Kasumi-1 (cell line): Measurements from ENCODE around the gene F7.
A peak's percentile ranks its signal among the peaks of the same experiment; 100 is the strongest.
"Not testable (repeated sequence)": the region's sequence is repeated elsewhere in the genome, so short reads cannot be mapped to it uniquely, and the experiment has no call there.

Source experiments
- DNase-seq, 2 experiments: peaks; one replicate each; lab custom pipeline; 2025; lab: John Stamatoyannopoulos, UW

Gene F7

DNA sequence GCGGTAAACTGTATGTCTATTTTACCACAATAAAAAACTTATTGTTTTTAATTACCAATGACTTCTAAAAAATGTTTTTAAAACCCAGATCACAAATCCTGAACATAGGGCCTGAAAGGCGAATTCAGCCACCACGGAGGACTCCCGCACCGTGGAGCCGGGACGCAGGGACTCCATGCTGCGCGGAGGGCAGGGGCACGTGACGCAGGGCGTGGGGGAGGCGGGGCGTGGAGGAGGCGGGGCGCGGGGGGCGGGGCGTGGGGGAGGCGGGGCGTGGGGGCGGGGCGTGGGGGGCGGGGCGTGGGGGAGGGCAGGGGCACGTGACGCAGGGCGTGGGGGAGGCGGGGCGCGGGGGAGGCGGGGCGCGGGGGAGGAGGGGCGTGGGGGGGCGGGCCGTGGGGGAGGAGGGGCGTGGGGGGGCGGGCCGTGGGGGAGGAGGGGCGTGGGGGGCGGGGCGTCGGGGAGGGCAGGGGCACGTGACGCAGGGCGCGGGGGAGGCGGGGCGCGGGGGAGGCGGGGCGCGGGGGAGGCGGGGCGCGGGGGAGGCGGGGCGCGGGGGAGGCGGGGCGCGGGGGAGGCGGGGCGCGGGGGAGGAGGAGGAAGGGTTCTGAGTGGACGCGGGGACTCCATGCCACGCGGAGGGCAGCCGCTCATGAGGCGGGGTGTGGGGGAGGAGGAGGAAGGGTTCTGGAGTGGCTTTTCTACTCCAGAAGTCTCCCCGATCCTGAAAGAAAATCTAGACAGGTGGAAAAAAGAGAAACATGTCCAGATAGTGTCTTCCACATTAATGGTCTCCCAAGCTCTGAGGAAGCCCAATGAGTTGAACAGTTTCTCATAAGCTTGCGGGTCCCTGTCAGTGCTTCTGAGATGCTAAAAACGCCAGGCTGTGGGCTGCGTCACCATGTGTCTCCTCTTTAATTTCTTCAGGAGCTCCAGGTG, 48.5 kb downstream of the F7 start:
- peak; percentile 37 to 42 for DNase-seq

GRCh38 chr13:113155201-113155600, 49.6 kb downstream of the F7 start:
- DNase-seq = no peak

GRCh38 chr13:113155982-113156655, 50.5 kb downstream of the F7 start:
- DNase-seq = no peak

DNA sequence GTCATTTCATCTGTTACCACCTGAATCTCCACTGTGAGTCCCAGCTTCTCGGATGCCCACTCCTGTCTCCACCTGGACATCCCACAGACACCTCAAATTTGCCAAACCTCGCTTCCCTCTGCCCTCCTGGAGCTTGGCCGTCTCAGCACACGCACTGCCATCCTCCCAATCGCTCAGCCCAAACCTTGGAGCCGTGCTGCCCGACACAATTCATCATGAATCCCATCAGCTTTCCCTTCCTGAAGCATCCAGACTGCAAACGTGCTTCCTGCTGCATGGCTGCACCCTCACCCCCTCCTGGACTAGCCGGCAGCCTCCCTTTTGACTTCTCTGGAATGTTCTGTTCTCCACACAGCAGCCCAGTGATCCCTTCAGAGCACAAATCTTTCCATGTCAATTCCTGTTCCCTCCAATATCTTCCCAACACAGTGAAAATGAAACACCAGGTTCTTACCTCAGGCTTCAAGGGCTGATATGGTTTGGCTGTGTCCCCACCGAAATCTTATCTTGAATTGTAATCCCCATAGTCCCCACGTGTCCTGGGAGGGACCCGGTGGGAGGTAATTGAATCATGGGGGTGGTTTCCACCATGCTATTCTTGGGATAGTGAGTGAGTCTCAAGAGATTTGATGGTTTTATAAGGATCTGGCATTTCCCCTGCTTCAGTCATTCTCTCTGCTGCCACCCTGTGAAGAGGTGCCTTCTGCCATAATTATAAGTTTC, 51.8 kb downstream of the F7 start:
- DNase-seq = no peak

GRCh38 chr13:113157929-113158747, 52.5 kb downstream of the F7 start, which contains the start of gene PROZ:
Gene PROZ (plus strand): TSS chr13:113158648. CDS start chr13:113158661, 13 bp downstream.
- no peak for DNase-seq

- DNase-seq = no peak
Measured at GRCh38 chr13:113158946-113159345, 53.4 kb downstream of the F7 start.

DNA sequence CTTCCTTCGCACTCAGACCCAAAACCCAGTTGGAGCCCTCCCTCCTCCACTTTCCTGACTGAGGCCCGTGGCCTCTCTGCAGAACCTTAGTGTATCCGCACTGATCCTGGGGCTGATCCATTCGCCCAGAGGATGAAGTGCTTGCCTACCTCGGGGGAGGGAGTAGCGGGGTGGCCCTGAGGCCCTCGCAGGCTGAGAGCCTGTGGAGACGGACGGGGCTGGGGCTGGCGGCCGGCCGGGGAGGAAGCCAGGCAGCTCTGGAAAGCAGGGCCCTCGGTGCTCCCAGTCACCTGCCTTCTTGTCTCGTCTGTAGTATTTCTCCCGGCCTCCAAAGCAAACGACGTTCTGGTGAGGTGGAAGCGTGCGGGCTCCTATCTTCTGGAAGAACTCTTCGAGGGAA, 54.1 kb downstream of the F7 start:
- no peak for DNase-seq

- DNase-seq = no peak
Measured at GRCh38 chr13:113160983-113161382, 55.4 kb downstream of the F7 start.

DNA sequence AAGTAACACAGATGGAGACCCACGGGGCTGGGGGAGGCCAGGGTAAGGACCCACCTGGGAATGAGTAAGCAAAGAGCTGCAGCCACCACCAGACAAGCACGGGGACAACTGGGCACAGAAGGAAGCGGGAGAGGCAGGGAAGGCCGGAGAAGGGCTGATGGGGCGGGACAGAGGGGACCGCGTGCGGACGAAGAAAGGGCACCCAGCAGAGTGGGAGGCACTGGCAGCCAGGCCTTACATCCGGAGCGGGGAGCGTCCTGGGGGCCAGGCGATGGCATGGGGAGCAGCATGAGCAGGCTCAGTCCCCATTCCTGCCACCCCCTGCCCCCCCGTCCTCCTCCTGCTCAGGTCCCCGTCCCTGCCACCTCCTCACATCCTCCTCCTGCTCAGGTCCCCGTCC, 55.8 kb downstream of the F7 start:
- DNase-seq = no peak

GRCh38 chr13:113161975-113162374, 56.4 kb downstream of the F7 start:
- not testable (repeated sequence) for DNase-seq

- no peak for DNase-seq
Measured at GRCh38 chr13:113162783-113163685, 57.4 kb downstream of the F7 start.

GRCh38 chr13:113164492-113164891, 58.9 kb downstream of the F7 start:
- no peak for DNase-seq

- no peak for DNase-seq
Measured at GRCh38 chr13:113166266-113166665, 60.7 kb downstream of the F7 start.

DNA sequence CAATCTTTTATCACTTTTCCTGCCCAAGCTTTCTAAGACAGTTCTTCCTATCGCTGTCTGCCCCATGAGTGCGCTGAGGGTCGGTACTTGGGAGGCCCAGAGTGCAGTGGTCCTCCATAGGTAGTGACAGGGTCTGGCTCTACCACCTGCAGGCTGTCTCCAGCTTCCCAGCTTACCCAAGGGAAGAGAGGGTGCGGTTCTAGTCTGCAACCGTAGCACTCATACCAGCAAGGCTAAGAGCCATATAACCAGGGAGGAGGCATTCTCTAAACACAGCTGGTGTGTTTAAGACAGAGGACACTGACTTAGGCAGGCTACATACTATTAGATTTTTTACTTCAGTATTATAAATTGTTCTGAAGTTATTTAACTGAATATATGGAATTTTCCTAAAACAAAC, 61.1 kb downstream of the F7 start:
- no peak for DNase-seq

DNA sequence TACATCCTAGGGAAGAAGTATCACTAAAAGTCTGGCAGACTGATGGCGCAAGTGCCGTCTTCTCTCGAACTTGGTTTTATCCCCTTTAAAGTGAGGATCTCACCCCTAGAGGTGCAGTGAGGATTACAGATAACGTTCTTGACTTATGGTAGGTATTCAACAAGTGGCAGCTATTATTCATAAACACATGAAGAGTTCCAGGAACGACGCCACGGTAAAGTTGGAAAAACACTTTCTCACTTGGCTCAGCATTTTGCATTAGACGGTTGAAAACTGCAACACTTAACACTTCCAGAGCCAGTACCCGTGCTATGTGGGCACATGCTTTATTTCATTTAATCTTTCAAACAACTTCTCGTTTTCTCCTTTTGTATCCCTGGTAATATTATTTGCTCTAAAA, 61.6 kb downstream of the F7 start:
- DNase-seq = no peak

DNA sequence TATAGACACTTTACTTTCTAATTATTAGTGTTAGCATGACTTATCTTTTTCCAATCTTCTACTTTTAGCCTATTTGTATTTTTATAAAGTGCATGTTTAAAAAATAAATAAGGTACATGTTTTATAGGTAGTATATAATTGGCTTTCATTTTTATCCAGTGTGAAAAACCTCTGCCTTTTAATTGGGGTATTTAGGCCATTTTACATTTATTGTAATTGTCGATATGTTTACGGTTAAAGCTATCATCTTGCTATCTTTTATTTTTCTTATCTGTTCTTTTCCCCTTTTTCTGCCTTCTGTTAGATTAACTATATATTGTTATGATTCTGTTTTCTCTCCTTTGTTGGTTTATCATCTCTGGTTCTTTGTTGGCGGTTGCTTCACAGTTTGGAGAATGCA, 62.0 kb downstream of the F7 start:
- no peak for DNase-seq

DNA sequence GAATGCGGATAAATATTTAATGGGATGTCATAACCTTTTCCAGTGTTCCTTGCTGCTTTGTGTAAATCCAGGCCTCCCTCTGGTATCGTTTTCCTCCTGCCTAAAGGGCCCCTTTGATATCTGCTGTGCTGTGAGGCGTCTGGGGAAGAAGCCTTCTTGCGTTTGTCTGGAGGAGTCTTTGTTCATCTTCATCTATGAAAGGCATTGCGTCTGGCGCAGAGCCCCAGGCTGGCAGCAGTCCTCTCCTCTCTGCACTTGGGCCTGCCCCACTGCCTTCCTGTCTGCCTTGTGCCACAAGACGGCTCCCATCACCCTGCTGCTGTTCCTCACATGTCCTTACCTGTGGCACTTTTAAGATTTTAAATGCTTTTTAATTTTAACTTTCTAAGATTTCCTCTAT, 62.6 kb downstream of the F7 start:
- DNase-seq = no peak

DNA sequence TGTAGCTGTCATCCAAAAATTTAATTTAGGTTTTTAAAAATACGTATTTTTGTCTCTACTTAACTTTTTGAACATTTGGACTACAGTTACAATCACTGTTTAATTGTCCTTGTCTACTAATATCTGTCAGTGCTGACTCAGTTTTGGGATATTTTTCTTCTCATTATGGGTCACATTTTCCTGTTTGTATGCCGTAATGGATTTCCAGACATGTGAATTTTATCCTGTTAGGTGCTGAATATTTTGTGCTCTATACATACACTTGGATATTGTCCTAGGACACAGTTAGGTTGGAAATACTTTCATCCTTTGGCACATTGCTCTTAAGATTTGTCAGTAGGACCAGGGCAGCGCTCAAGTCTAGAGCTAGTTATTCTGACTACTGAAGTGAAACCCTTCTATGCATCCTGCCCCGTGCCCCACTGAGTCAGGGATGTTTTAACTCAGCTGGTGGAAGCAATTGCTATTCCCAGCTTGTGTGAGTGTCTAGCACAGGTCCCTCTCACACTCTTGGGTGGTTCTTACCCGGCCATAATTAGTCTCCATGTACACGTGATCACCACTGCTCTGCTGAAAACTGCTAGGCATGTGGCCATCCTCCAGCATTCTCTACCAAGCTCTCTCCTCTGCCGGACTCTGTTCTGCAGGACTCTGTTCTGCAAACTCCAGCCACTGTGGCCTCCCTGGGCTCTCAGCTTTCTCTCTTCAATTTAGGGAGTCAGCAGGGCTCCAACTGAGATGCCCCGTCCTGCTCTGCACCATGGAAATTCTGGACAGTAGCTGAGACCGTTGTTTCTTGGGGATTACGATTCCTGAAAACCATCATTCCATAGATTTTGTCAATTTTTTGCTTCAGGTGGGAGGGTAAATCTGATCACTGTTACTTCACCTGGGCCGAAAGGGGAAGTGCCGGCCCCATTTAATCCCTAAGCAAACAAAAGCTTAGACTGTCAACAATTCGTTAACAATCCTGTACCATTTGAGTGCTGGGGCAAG, 64.0 kb downstream of the F7 start:
- DNase-seq = no peak
